H1 (cell line): ENCODE data around the gene PTPRH. TPM values are rescaled to one million over a fixed set of nuclear protein-coding genes. Genes with fewer than 3 reads are reported as not detected.

Experiments
- SAP30 ChIP-seq: fragments of 300-600 bp; sonication (generic); IDR thresholded peaks from 2 replicates; pipeline ENCODE4 v1.7.1; 2012; ENCODE audit warnings: low read length, moderate library complexity, mild to moderate bottlenecking, inconsistent platforms; ENCODE audit not compliant: insufficient read depth, insufficient replicate concordance
- TBP ChIP-seq: IDR thresholded peaks from 2 replicates; pipeline ENCODE4 v1.6.1; 2011; ENCODE audit warnings: low read depth, low read length, improper control_type of control experiment
- polyA plus RNA-seq, 7 experiments: library from polyadenylated mRNA; depleted of rRNA in 3 of 7; stranded (reverse) in 5 of 7; unstranded in 2 of 7; fragments of >200 nt in 5 of 7; fragments of 200-250 nt in 2 of 7; gene quantifications; 1 replicate in 5 of 7; 2 replicates in 1 of 7; 4 replicates in 1 of 7; pipeline versions ENCODE4 v1.2.1 to v1.2.3, GENCODE V29; 2011 to 2013; ENCODE audit warnings: missing spikeins in 2 of 7, mixed read lengths in 2 of 7
- total RNA-seq: library from RNA; stranded (reverse); fragmentation: NEBNext Ultra II Directional; extraction: Animal tissue kit (Norgen Biotek cat#: 25700); gene quantifications from 2 replicates; pipeline ENCODE4 v1.2.1, GENCODE V29; 2021

The PTPRH gene
- total and polyA plus RNA-seq, 2 of the 8 experiments (the other 6 are each of a cell fraction or from before 2014, with no cell fraction given) = 0.30 to 0.39 TPM

DNA sequence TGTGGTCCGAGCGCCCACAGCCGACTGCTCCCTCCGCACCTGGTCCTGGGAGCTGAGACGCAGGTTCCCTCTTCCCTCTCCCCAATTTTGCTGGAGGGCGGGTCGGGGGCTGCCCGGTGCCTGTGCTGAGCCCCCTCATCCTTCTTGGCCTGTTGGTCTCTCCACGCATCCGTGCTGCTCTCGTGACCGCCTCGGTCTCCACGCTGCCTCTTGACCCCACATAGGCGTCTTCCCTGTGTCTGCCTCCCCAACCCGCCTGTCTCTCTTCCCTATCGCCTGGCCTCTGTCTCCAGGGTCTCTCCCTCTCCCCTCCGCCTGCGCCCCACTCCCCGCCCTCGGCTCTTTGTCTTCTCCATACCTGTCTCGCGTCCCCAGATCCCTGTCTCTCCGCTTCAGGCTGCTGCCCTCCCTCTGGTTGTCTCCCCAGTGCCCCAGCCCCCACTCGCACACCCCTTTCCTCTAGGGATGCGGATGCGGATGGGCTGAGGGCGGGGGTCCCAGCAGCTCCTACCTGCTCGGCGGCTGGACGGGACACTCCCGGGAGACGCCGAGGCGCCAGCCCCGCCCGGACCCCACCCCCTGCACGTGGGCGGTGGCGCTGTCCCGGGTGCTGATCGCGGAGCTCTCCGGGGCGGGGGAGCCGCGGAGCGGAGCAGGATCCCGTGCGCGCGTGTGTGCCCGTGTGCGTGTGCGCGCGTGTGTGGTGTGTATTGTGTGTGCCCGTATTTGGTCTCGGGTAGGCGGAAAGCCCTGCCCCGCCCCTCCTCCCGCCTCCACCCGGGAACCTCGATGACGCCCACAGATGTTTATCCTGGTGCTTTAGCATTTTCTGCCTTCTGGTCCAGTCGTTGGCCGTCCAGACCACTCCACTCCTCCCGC, 29.5 kb downstream of the PTPRH start, which contains the start of gene SYT5 (continued):
- TF ChIP-seq TBP (no peak), SAP30 (peak; percentile 45)
